T-cell (primary cell): ENCODE measurements around the gene NKX2-2. TPM values are rescaled to one million over a fixed set of nuclear protein-coding genes. Genes with fewer than 3 reads are reported as not detected.
A peak's percentile ranks its signal among the peaks of the same experiment; 100 is the strongest.

Experiments
- ATAC-seq, 4 experiments: fragments of 200-7000 bp in 3 of 4; fragments of 150-1000 bp in 1 of 4; cut with Tn5 transposase; replicated peaks in 1 of 4; 1 replicate in 3 of 4; 2 replicates in 1 of 4; pipeline ENCODE4 v1.10.0; 2021; ENCODE audit warnings: moderate library complexity in 3 of 4, mild to moderate bottlenecking in 2 of 4, moderate number of reproducible peaks in 1 of 4
- CTCF ChIA-PET, 2 donors: fragments of 300-600 bp; sonication (Branson Sonifier 250); formaldehyde crosslinking; loops; one replicate each; lab custom pipeline; 2022; ENCODE audit warnings: antibody characterized with exemption in 2 of 2; lab: Charles Lee
- POLR2A ChIA-PET, 2 donors: fragments of 300-600 bp; sonication (Branson Sonifier 250); formaldehyde crosslinking; loops; one replicate each; lab custom pipeline; 2022; ENCODE audit warnings: antibody characterized with exemption in 2 of 2; lab: Charles Lee
- DNase-seq, 35 experiments: peaks; one replicate each; pipeline versions ENCODE4 v3.0.0 to v3.0.0-alpha.2; 2013 to 2023
- H3K27ac ChIP-seq: one replicate; pipeline ENCODE4 v1.5.1; 2013; ENCODE audit warnings: low read length
- H3K27me3 ChIP-seq, 2 experiments: replicated peaks in 1 of 2; 1 replicate in 1 of 2; 2 replicates in 1 of 2; pipeline versions ENCODE4 v1.6.1 to v1.7.0; 2013; ENCODE audit warnings: low read length in 1 of 2, mixed read lengths in 1 of 2; ENCODE audit not compliant: control insufficient read depth in 2 of 2, insufficient read depth in 2 of 2; ENCODE audit errors: extremely low read depth in 1 of 2
- H3K36me3 ChIP-seq, 2 donors: 1 replicate in 1 of 2; 2 replicates in 1 of 2; pipeline versions ENCODE4 v1.6.1 to v1.7.0; 2013; ENCODE audit warnings: low read length in 1 of 2; ENCODE audit not compliant: control insufficient read depth in 2 of 2, insufficient read depth in 1 of 2; ENCODE audit errors: extremely low read depth in 1 of 2
- H3K4me1 ChIP-seq, 2 experiments: 1 replicate in 1 of 2; 2 replicates in 1 of 2; pipeline versions ENCODE4 v1.6.1 to v1.7.0; 2013; ENCODE audit warnings: low read length in 2 of 2, mixed read lengths in 1 of 2; ENCODE audit not compliant: insufficient read depth in 2 of 2, control insufficient read depth in 1 of 2; ENCODE audit errors: extremely low read depth in 1 of 2
- H3K4me3 ChIP-seq, 2 donors: 1 replicate in 1 of 2; 2 replicates in 1 of 2; pipeline versions ENCODE4 v1.5.1 to v1.7.0; 2013; ENCODE audit warnings: mild to moderate bottlenecking in 2 of 2, low read length in 1 of 2, moderate library complexity in 1 of 2; ENCODE audit not compliant: control insufficient read depth in 1 of 2; ENCODE audit errors: extremely low read depth in 1 of 2
- H3K9me3 ChIP-seq: 2 replicates; pipeline ENCODE4 v1.7.0; 2013
- H3K27ac Mint-ChIP-seq, 2 donors: one replicate each; pipeline ENCODE4 v1.8.0; 2020 to 2021; ENCODE audit warnings: mild to moderate bottlenecking in 2 of 2, mixed read lengths in 2 of 2
- H3K27me3 Mint-ChIP-seq, 2 donors: one replicate each; pipeline ENCODE4 v1.8.0; 2021 to 2022; ENCODE audit warnings: mixed read lengths in 2 of 2
- H3K36me3 Mint-ChIP-seq: one replicate; pipeline ENCODE4 v1.8.0; 2021; ENCODE audit warnings: mixed read lengths
- H3K4me1 Mint-ChIP-seq, 3 donors: one replicate each; pipeline ENCODE4 v1.8.0; 2020 to 2022; ENCODE audit warnings: mixed read lengths in 3 of 3, mild to moderate bottlenecking in 1 of 3
- H3K4me3 Mint-ChIP-seq, 3 donors: one replicate each; pipeline ENCODE4 v1.8.0; 2020 to 2022; ENCODE audit warnings: mild to moderate bottlenecking in 3 of 3, mixed read lengths in 3 of 3, moderate library complexity in 3 of 3
- H3K9me3 Mint-ChIP-seq, 3 donors: one replicate each; pipeline ENCODE4 v1.8.0; 2020 to 2022; ENCODE audit warnings: mixed read lengths in 3 of 3
- WGBS: methylation state at CpG from one replicate; pipeline ENCODE4 v1.1.5; 2013; ENCODE audit warnings: missing lambda C conversion rate; ENCODE audit not compliant: insufficient coverage; 5-methylcytosine and 5-hydroxymethylcytosine counted together
- total RNA-seq, 35 experiments: library from RNA in 6 of 35; stranded (reverse) in 6 of 35; fragments of 120-200 nt in 1 of 35; gene quantifications; one replicate each; pipeline versions ENCODE4 v1.2.1 to v1.2.4 and lab custom pipeline; 2013 to 2026

Gene NKX2-2
- total RNA-seq, 5 donors from 2014 or later (not counting 1 experiment from before 2014, with no cell fraction given) = not detected

DNA sequence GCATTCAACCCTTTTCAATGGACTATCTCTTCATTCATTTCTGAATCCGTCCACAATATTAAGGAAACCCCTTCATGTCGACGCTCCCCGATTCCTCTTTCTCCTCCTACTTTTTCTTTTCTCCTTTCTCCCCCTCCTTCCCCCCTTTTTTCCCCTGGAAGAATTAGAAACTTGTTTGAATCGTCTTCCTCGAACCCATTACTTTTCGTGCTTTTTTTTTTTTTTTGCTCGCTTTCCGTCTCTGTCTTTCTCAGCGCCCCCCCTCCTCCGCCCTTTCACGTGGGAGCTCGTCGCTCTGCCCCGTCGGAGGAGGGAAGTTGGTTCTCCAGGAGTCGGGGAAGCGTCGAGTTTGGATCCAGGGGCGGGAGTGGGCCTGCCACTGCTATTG is 2.3 kb upstream of the NKX2-2 start:
- POLR2A ChIA-PET = no interaction called here

DNA sequence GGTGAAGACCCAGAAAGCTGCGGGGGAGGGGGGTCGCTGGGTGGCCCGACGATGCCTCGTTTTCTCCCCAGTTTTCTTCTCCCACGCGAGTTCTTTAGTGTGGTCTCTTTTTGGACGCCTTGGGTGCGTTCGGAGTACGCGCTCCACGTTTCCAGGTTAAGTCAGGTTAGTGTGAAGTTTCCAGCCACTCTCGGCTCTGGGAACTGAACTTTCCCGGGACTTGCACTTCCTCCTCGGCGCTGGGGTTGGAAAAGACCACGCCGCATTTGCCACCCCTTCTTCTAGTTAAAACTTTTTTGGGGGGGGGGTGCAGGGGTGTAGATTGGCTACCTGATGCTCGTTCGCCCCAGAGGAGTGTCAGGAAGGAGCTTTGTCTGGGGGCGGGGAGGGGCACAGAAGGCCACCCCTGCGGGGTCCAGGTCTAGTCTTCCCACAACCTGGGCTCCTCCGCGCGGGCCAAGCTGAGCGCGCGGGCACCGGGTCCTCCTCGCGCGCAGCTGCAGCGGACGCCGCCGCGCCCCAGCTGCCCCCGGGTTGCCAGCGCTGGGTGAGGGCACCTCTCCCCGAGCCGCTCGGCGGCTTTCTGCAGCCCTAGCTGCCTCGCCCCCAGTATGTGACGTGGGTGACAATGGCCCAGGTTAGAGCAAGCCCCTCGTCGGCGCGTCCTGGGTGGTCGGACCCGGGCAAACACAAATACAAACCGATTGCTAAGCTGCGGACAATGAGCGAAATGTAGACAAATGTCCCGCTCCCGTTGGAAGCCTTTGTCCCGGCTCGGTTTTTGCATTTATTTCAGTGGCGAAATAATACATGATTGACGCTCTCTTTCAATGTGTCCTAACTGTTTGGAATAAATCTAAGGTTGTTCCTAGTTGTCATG is 1.7 kb upstream of the NKX2-2 start:
- Histone ChIP-seq H3K9me3 (no peaks in the 10 kb centered on the region), H3K27me3 (peaks cover 26 to 96% of the 10 kb centered on the region in 2 experiments), H3K4me3 (no peak overlapping the region), H3K4me1 (peaks cover 2 to 74% of the 10 kb centered on the region in 2 experiments), H3K36me3 (no peaks in the 10 kb centered on the region), H3K27ac (no peak overlapping the region)
- ATAC-seq = no peak
- Mint-ChIP-seq H3K36me3 (no peaks in the 10 kb centered on the region), H3K4me3 (peak overlapping the region; percentile 13 to 51 (median 21)), H3K27ac (no peak overlapping the region), H3K9me3 (no peaks in the 10 kb centered on the region), H3K27me3 (peaks cover 59 to 79% of the 10 kb centered on the region in 2 donors), H3K4me1 (peaks cover 45 to 56% (median 54%) of the 10 kb centered on the region in 3 donors)
- CTCF ChIA-PET = interaction anchor here in 1 of 2 donors (0.6 kb wide), 1 partner anchor 9 kb away, joined by 3 read pairs; no protein-coding TSS in a partner anchor
- POLR2A ChIA-PET = no interaction called here
- no peak for DNase-seq
- 10% methylated on average over 42 of the region's 61 CpGs for WGBS

More for the DNA sequence above, 2.3 kb upstream of the NKX2-2 start:
- CTCF ChIA-PET = interaction anchor here in 1 of 2 donors (0.6 kb wide), 1 partner anchor 1638 kb away, joined by 3 read pairs; no protein-coding TSS in a partner anchor
- WGBS = 15% methylated on average over 4 of the region's 20 CpGs
- Histone ChIP-seq H3K36me3 (no peaks in the 10 kb centered on the region), H3K4me1 (peaks cover 2 to 72% of the 10 kb centered on the region in 2 experiments), H3K4me3 (no peak overlapping the region), H3K27ac (no peak overlapping the region), H3K9me3 (no peaks in the 10 kb centered on the region), H3K27me3 (peaks cover 26 to 96% of the 10 kb centered on the region in 2 experiments)
- H3K36me3 Mint-ChIP-seq = no peaks in the 10 kb centered on the region
- peak overlapping the region in 2 of 3 donors; percentile 13 to 51 for H3K4me3 Mint-ChIP-seq
- peaks cover 49 to 59% (median 58%) of the 10 kb centered on the region in 3 donors for H3K4me1 Mint-ChIP-seq
- no peaks in the 10 kb centered on the region for H3K9me3 Mint-ChIP-seq
- peaks cover 62 to 82% of the 10 kb centered on the region in 2 donors for H3K27me3 Mint-ChIP-seq
- no peak for ATAC-seq
- no peak for DNase-seq
- H3K27ac Mint-ChIP-seq = peak overlapping the region in 1 of 2 donors; percentile 23

DNA sequence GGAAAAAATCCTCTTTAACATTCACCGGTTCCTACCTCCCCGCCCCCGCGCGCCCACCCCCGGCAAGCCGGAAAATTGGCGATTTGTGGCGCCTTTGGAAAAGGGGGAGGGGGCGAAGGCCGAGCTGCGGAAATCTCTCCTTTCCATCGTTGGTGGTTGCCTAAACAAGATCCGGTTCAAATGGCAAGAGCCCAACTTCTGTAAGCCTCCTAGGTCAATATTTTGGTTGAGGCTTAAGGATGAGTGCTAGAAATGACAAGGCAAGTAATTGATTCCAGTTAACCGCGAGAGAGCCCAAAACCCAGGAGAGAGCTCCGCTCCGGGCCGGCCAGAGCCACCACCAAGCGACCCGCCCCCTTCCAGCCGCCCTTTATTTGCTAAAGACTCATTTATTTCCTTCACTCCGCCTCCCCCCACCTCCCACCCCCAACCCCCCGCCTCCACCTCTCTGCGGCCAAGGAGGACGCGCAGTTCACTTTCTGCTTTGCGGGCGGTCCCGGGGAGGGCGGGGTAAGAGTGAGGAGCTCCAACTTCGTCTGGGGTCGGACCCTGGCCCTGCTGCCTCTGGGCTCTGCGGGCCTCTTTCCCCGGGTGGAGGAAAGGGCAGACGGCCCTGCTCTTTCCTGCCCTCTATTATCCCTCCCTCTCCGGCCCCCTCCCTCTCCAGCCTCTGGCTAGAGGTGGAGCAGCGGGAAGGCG is 838 bp upstream of the NKX2-2 start:
- ChIA-PET POLR2A (no interaction called here), CTCF (interaction anchor here in 1 of 2 donors (0.6 kb wide), 1 partner anchor 10 kb away, joined by 3 read pairs; no protein-coding TSS in a partner anchor)
- Mint-ChIP-seq H3K9me3 (no peaks in the 10 kb centered on the region), H3K27ac (no peak overlapping the region), H3K4me3 (peak overlapping the region; percentile 31 to 72 (median 59)), H3K4me1 (peaks cover 53 to 61% (median 58%) of the 10 kb centered on the region in 3 donors), H3K36me3 (no peaks in the 10 kb centered on the region), H3K27me3 (peaks cover 58 to 79% of the 10 kb centered on the region in 2 donors)
- no peak for DNase-seq
- Histone ChIP-seq H3K9me3 (no peaks in the 10 kb centered on the region), H3K4me1 (peaks cover 5 to 83% of the 10 kb centered on the region in 2 experiments), H3K36me3 (no peaks in the 10 kb centered on the region), H3K27ac (no peak overlapping the region), H3K4me3 (peak overlapping the region in 1 of 2 donors; percentile 15), H3K27me3 (peaks cover 23 to 97% of the 10 kb centered on the region in 2 experiments)
- ATAC-seq = no peak
- WGBS = 2% methylated on average over 11 of the region's 39 CpGs

DNA sequence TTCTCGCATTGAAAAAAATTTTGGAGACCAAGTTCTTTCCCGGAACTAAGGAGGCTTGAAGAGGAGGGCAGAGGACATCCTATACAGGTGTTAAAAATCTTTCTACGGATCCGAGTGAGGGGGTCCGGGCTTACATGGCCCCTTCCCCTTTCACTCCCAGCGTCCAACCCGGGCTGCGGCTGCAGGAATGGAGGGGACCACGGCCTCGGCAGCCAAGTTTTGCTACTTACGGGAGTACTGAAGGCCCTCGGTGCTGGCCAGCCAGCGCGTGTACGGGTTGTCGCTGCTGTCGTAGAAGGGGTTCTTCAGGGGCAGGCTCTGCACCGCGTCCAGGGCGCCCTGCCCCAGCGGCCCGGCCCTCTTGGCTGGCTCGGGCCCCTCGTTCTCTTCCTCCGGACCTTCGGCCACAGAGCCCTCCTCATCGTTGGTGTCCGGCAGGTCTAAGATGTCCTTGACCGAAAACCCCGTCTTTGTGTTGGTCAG is 642 bp downstream of the NKX2-2 start:
- peaks cover 22 to 97% of the 10 kb centered on the region in 2 experiments for H3K27me3 ChIP-seq
- peaks cover 60 to 68% (median 62%) of the 10 kb centered on the region in 3 donors for H3K4me1 Mint-ChIP-seq

DNA sequence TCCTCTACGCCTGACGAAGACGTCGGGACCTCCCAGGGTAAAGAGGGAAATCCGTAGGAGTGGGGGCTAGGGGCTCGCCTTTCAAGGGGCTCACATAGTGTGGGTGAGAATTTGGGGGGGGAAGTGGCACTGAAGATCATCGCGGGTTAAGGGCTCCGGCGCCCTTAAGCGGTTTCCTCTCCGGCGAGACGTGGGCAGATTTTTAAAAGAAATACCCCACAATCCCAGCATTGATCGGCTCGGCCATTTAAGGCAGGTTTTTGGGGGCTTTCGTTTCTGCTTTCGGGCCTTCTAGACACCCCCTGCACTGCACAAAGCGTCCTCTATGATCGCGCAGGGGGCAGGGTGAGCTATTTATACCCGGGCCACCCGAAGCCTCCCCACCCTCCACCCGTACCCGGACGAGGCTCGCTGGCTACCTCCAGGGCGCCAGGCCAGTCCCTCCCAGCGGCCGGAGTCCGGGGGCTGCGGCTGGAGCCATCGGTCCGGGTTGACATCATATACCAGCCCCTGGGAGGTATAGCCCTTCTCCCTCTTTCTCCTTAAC is 1.2 kb downstream of the NKX2-2 start:
- Histone ChIP-seq H3K36me3 (no peaks in the 10 kb centered on the region), H3K9me3 (no peaks in the 10 kb centered on the region), H3K27ac (no peak overlapping the region), H3K4me3 (no peak overlapping the region), H3K27me3 (peaks cover 23 to 97% of the 10 kb centered on the region in 2 experiments), H3K4me1 (peaks cover 5 to 76% of the 10 kb centered on the region in 2 experiments)
- H3K4me3 Mint-ChIP-seq = peak overlapping the region; percentile 44 to 72 (median 55)
- ATAC-seq (peak in 1 of 4 experiments; percentile 28), DNase-seq (no peak)
- H3K27ac Mint-ChIP-seq = no peak overlapping the region
- H3K36me3 Mint-ChIP-seq = no peaks in the 10 kb centered on the region
- CTCF ChIA-PET = no interaction called here
- no peaks in the 10 kb centered on the region for H3K9me3 Mint-ChIP-seq
- peaks cover 60 to 66% (median 61%) of the 10 kb centered on the region in 3 donors for H3K4me1 Mint-ChIP-seq
- 4% methylated on average over 13 of the region's 34 CpGs for WGBS
- POLR2A ChIA-PET = no interaction called here
- peaks cover 54 to 77% of the 10 kb centered on the region in 2 donors for H3K27me3 Mint-ChIP-seq

More for the DNA sequence above, 642 bp downstream of the NKX2-2 start:
- POLR2A ChIA-PET = no interaction called here
- ATAC-seq = no peak
- no peak overlapping the region for H3K27ac Mint-ChIP-seq
- H3K27me3 Mint-ChIP-seq = peaks cover 54 to 77% of the 10 kb centered on the region in 2 donors
- peak overlapping the region; percentile 25 to 72 (median 55) for H3K4me3 Mint-ChIP-seq
- Histone ChIP-seq H3K9me3 (no peaks in the 10 kb centered on the region), H3K36me3 (no peaks in the 10 kb centered on the region), H3K4me1 (peaks cover 5 to 81% of the 10 kb centered on the region in 2 experiments), H3K27ac (no peak overlapping the region), H3K4me3 (no peak overlapping the region)
- no peaks in the 10 kb centered on the region for H3K9me3 Mint-ChIP-seq
- H3K36me3 Mint-ChIP-seq = no peaks in the 10 kb centered on the region
- CTCF ChIA-PET = no interaction called here
- 5% methylated on average over 22 of the region's 30 CpGs for WGBS
- DNase-seq = no peak
